OCI-LY1 (cell line): ENCODE measurements around the gene MAK.

Source experiments
- H2AFZ ChIP-seq: fragments of 200-600 bp; sonication (generic), shearing (Covaris generic); 2 replicates; pipeline ENCODE4 v1.6.0; 2014; ENCODE audit warnings: antibody characterized with exemption, mild to moderate bottlenecking, low read length
- H3F3A ChIP-seq: fragments of 200-600 bp; sonication (generic), shearing (Covaris generic); 2 replicates; pipeline ENCODE4 v1.6.0; 2014; ENCODE audit warnings: mild to moderate bottlenecking, antibody characterized with exemption, low read length, moderate library complexity; ENCODE audit not compliant: insufficient read depth
- H3K27ac ChIP-seq: fragments of 200-600 bp; sonication (generic); 2 replicates; pipeline ENCODE4 v1.5.1; 2014; ENCODE audit warnings: low read length, mixed run types, mild to moderate bottlenecking, low read depth; ENCODE audit not compliant: poor library complexity, severe bottlenecking
- H3K27me3 ChIP-seq: fragments of 200-600 bp; sonication (generic); 2 replicates; pipeline ENCODE4 v1.6.0; 2014; ENCODE audit warnings: antibody characterized with exemption, mild to moderate bottlenecking, low read length, moderate library complexity; ENCODE audit not compliant: insufficient read depth
- H3K36me3 ChIP-seq: fragments of 200-600 bp; sonication (generic); 2 replicates; pipeline ENCODE4 v1.6.1; 2014; ENCODE audit warnings: mild to moderate bottlenecking, antibody characterized with exemption, low read length, moderate library complexity, mixed read lengths; ENCODE audit not compliant: insufficient read depth
- H3K4me1 ChIP-seq: fragments of 200-600 bp; sonication (generic); 2 replicates; pipeline ENCODE4 v1.5.1; 2014; ENCODE audit warnings: mild to moderate bottlenecking, low read length, moderate library complexity; ENCODE audit not compliant: insufficient read depth, severe bottlenecking
- H3K4me2 ChIP-seq: fragments of 200-600 bp; sonication (generic), shearing (Covaris generic); 2 replicates; pipeline ENCODE4 v1.6.1; 2014; ENCODE audit warnings: low read length
- H3K4me3 ChIP-seq: fragments of 200-600 bp; sonication (generic); 2 replicates; pipeline ENCODE4 v1.5.1; 2014; ENCODE audit warnings: low read length, low read depth, mild to moderate bottlenecking, mixed read lengths; ENCODE audit not compliant: poor library complexity, severe bottlenecking
- H3K79me2 ChIP-seq: fragments of 200-600 bp; shearing (Covaris generic); 2 replicates; pipeline ENCODE4 v1.6.1; 2016; ENCODE audit warnings: mixed run types, low read length, mixed read lengths; ENCODE audit not compliant: insufficient read depth
- H3K9ac ChIP-seq: fragments of 200-600 bp; sonication (generic), shearing (Covaris generic); 2 replicates; pipeline ENCODE4 v1.6.1; 2014; ENCODE audit warnings: mild to moderate bottlenecking, low read length, mixed read lengths
- H3K9me2 ChIP-seq: fragments of 200-600 bp; sonication (generic), shearing (Covaris generic); 2 replicates; pipeline ENCODE4 v1.6.1; 2014; ENCODE audit warnings: low read depth, mild to moderate bottlenecking, low read length, mixed read lengths
- H3K9me3 ChIP-seq: fragments of 200-600 bp; shearing (Covaris generic); 2 replicates; pipeline ENCODE4 v1.6.1; 2014; ENCODE audit warnings: low read length, mixed read lengths
- H4K20me1 ChIP-seq: fragments of 200-600 bp; sonication (generic), shearing (Covaris generic); 2 replicates; pipeline ENCODE4 v1.6.0; 2016; ENCODE audit warnings: mild to moderate bottlenecking, low read length; ENCODE audit not compliant: insufficient read depth
- EZH2 ChIP-seq: fragments of 200-600 bp; sonication (generic), shearing (Covaris generic); IDR thresholded peaks from 2 replicates; pipeline ENCODE4 v1.8.0; 2017; ENCODE audit warnings: borderline replicate concordance, mixed run types, mild to moderate bottlenecking, antibody characterized with exemption, low read length, moderate library complexity, mixed read lengths
- TF ChIP-seq, protein P1 (sequence below): fragments of 200-600 bp; sonication (generic), shearing (Covaris generic); IDR thresholded peaks from 2 replicates; pipeline ENCODE4 v1.5.1; 2017; ENCODE audit warnings: mild to moderate bottlenecking, antibody characterized with exemption, low read length, moderate library complexity, mixed read lengths

MAK gene

DNA sequence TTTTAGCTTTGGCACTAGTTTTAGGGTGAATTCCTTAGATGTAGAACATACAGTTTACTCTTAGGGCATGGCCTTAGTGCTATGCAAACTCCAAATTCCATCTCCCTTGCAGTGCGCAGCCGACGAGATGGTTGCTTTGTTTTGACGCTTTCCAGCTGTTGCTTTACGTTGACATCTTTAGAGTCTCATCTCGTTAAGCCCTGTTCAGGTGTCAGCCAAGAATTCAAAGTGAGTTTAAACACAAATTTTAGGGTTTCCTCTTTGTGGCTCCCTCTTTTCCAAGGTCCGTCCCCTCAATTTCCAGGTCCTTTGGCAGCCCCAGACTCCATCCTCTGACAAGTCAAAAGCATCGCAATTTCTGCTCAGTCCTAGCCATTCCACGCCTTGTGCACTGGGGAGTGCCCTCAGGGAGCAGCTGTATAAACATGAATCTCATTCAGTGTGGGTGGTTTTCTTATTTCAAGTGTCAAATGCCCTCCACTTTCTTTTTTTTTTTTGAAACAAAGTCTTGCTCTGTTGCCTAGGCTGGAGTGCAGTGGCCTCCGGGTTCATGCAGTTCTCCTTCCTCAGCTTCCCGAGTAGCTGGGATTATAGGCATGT, 14.1 kb upstream of the MAK start:
- TF ChIP-seq EZH2, result no peak
- TF ChIP-seq, protein P1, sequence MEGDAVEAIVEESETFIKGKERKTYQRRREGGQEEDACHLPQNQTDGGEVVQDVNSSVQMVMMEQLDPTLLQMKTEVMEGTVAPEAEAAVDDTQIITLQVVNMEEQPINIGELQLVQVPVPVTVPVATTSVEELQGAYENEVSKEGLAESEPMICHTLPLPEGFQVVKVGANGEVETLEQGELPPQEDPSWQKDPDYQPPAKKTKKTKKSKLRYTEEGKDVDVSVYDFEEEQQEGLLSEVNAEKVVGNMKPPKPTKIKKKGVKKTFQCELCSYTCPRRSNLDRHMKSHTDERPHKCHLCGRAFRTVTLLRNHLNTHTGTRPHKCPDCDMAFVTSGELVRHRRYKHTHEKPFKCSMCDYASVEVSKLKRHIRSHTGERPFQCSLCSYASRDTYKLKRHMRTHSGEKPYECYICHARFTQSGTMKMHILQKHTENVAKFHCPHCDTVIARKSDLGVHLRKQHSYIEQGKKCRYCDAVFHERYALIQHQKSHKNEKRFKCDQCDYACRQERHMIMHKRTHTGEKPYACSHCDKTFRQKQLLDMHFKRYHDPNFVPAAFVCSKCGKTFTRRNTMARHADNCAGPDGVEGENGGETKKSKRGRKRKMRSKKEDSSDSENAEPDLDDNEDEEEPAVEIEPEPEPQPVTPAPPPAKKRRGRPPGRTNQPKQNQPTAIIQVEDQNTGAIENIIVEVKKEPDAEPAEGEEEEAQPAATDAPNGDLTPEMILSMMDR, result no peak
- Histone ChIP-seq H3K79me2 (no peaks in the 10 kb centered on the region), H3K4me2 (no peak overlapping the region), H2AFZ (no peak overlapping the region), H3K9me3 (no peaks in the 10 kb centered on the region; the same call in 1 of the 2 replicates), H3K27me3 (no peaks in the 10 kb centered on the region), H3K36me3 (no peaks in the 10 kb centered on the region), H3F3A (no peaks in the 10 kb centered on the region), H4K20me1 (no peaks in the 10 kb centered on the region), H3K9ac (no peak overlapping the region), H3K9me2 (no peaks in the 10 kb centered on the region), H3K4me1 (no peaks in the 10 kb centered on the region), H3K4me3 (no peak overlapping the region), H3K27ac (no peak overlapping the region)

- H3K4me1 ChIP-seq, result no peaks in the 10 kb centered on the region
- no peak overlapping the region for H3K27ac ChIP-seq
- H4K20me1 ChIP-seq, result no peaks in the 10 kb centered on the region
- no peaks in the 10 kb centered on the region for H3F3A ChIP-seq
- no peaks in the 10 kb centered on the region for H3K36me3 ChIP-seq
- no peaks in the 10 kb centered on the region for H3K79me2 ChIP-seq
- H2AFZ ChIP-seq, result no peak overlapping the region
- no peaks in the 10 kb centered on the region for H3K9me2 ChIP-seq
- no peaks in the 10 kb centered on the region; the same call in 1 of the 2 replicates for H3K9me3 ChIP-seq
- no peak overlapping the region for H3K9ac ChIP-seq
- no peak overlapping the region for H3K4me2 ChIP-seq
- no peak overlapping the region for H3K4me3 ChIP-seq
- H3K27me3 ChIP-seq, result no peaks in the 10 kb centered on the region
- TF ChIP-seq, protein P1, result no peak
- TF ChIP-seq EZH2, result no peak
Measured at GRCh38 chr6:10850728-10851127, 12.4 kb upstream of the MAK start.

- no peak overlapping the region for H3K9ac ChIP-seq
- no peaks in the 10 kb centered on the region for H3K9me2 ChIP-seq
- H3F3A ChIP-seq, result no peaks in the 10 kb centered on the region
- H3K4me1 ChIP-seq, result no peaks in the 10 kb centered on the region
- H2AFZ ChIP-seq, result no peak overlapping the region
- H4K20me1 ChIP-seq, result no peaks in the 10 kb centered on the region
- no peak overlapping the region for H3K4me2 ChIP-seq
- TF ChIP-seq, protein P1, result no peak
- no peak for TF ChIP-seq EZH2
- H3K9me3 ChIP-seq, result no peaks in the 10 kb centered on the region; the same call in 1 of the 2 replicates
- no peaks in the 10 kb centered on the region for H3K79me2 ChIP-seq
- no peaks in the 10 kb centered on the region for H3K36me3 ChIP-seq
- H3K27me3 ChIP-seq, result no peaks in the 10 kb centered on the region
- H3K4me3 ChIP-seq, result no peak overlapping the region
- no peak overlapping the region for H3K27ac ChIP-seq
Measured at GRCh38 chr6:10849901-10850300, 11.6 kb upstream of the MAK start.
